Aorta (tissue), 5 donors: Measurements from ENCODE around the gene FGFR3. TPM values are rescaled to one million over a fixed set of nuclear protein-coding genes. Genes with fewer than 3 reads are reported as not detected.

Experiments
- ATAC-seq: fragments of 200-7000 bp; cut with Tn5 transposase; one replicate; pipeline ENCODE4 v1.9.1; 2022; ENCODE audit warnings: moderate library complexity; ENCODE audit not compliant: low FRiP score
- DNase-seq, 2 donors: peaks; one replicate each; pipeline ENCODE4 v3.0.0-alpha.2; 2020
- H3K27ac ChIP-seq, 2 donors: one replicate each; pipeline ENCODE4 v1.5.1; 2013; ENCODE audit warnings: low read length in 2 of 2, mild to moderate bottlenecking in 2 of 2, moderate library complexity in 2 of 2, control low read depth in 1 of 2, inconsistent platforms in 1 of 2, low read depth in 1 of 2
- H3K27me3 ChIP-seq, 2 donors: one replicate each; pipeline ENCODE4 v1.6.1; 2013; ENCODE audit warnings: control low read depth in 1 of 2, low read length in 1 of 2, mild to moderate bottlenecking in 1 of 2, moderate library complexity in 1 of 2; ENCODE audit not compliant: insufficient read depth in 2 of 2, control insufficient read depth in 1 of 2
- H3K36me3 ChIP-seq, 2 donors: one replicate each; pipeline ENCODE4 v1.6.1; 2013; ENCODE audit warnings: control low read depth in 1 of 2, low read length in 1 of 2, mild to moderate bottlenecking in 1 of 2; ENCODE audit not compliant: insufficient read depth in 2 of 2, control insufficient read depth in 1 of 2
- H3K4me1 ChIP-seq, 2 donors: one replicate each; pipeline ENCODE4 v1.6.1; 2013; ENCODE audit warnings: low read length in 2 of 2, control low read depth in 1 of 2, mild to moderate bottlenecking in 1 of 2, moderate library complexity in 1 of 2; ENCODE audit not compliant: insufficient read depth in 2 of 2, control insufficient read depth in 1 of 2
- H3K4me3 ChIP-seq, 2 donors: one replicate each; pipeline ENCODE4 v1.5.1; 2013; ENCODE audit warnings: low read length in 2 of 2, control low read depth in 1 of 2, mild to moderate bottlenecking in 1 of 2
- H3K9me3 ChIP-seq: one replicate; pipeline ENCODE4 v1.6.1; 2013; ENCODE audit warnings: mild to moderate bottlenecking, low read length; ENCODE audit not compliant: control insufficient read depth
- WGBS, 2 donors: extraction: QIAGEN DNeasy Blood & Tissue Kit; methylation state at CpG; one replicate each; pipeline ENCODE4 v1.1.7; 2013; 5-methylcytosine and 5-hydroxymethylcytosine counted together
- intact Hi-C, 2 donors: fragments of 100-400 bp; cut with DNase I; formaldehyde crosslinking; loops; one replicate each; pipeline versions ENCODE4 v1.14.2 to v1.15.0; 2022
- polyA plus RNA-seq, 2 donors: library from polyadenylated mRNA; stranded (reverse); fragments of 200-250 nt; gene quantifications; one replicate each; pipeline ENCODE4 v1.2.3, GENCODE V29; 2013
- total RNA-seq, 2 donors: library from RNA; stranded (reverse); fragmentation: NEBNext Ultra II Directional; extraction: Animal tissue kit (Norgen Biotek cat#: 25700); gene quantifications; one replicate each; pipeline ENCODE4 v1.2.1, GENCODE V29; 2021
- donor health status: healthy with polysubstance abuse.
- donor health status: Bipolar disorder and iron deficiency.
- donor health status: DM: no; HTN: no; CAD: no.
- donor health status: DM: no; HTN: no; CAD: no.
- donor health status: DM: yes; HTN: yes; CAD: no.

FGFR3 gene
- total and polyA plus RNA-seq, 4 donors = 1.0 to 4.0 (median 1.8) TPM

DNA sequence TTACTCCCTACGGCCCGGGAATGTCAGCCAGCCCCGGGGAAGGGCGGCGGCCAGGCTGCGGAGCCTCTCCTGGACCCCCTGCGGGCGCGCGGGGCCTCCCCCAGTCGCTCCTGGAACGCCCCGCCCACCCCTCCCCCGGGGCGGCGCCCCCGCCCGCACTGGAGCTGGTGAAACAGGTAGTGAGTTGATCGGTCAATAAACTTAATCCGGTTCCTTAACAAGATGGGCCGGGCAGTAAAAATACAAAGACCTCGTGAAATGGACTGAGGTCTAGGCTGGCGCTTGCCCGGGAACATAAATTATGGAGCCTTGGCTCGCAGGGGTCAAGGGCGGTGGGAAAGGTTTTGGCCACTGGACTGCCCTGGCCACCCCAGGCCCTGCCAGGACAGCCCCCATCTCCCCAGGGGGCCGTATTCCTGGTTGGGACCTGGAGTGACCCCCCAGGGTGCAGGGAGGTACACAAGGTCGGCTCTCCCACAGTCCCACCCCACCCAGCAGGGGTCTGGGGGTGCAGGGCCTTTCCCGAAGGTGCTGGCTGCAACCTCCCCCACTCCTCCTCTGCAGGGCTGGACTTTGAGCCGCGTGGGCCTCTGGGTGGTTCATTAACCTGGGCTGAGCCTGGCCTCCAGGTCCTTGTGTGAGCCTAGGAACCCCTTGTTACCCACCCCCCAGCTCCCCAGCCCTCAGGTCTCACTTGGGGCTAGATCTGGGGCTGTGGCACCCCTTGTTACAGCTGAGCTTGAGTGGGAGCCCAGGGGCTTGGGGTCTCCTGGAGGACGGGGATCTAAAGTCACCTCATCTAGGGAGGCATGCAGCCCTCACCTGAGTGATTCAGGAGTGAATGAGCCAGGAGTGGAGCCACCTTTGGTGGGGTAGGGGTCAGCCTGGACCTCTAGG, 2.5 kb downstream of the FGFR3 start:
- no peaks in the 10 kb centered on the region for H3K9me3 ChIP-seq
- DNase-seq = no peak
- no peaks in the 10 kb centered on the region for H3K36me3 ChIP-seq
- no peak overlapping the region for H3K4me3 ChIP-seq
- intact Hi-C loops = no loop called here
- no peak for ATAC-seq
- H3K27me3 ChIP-seq = no peaks in the 10 kb centered on the region
- H3K27ac ChIP-seq = no peak overlapping the region
- 41 to 44% methylated on average over 29 to 32 of the region's 32 CpGs for WGBS, 2 donors
- no peaks in the 10 kb centered on the region for H3K4me1 ChIP-seq

DNA sequence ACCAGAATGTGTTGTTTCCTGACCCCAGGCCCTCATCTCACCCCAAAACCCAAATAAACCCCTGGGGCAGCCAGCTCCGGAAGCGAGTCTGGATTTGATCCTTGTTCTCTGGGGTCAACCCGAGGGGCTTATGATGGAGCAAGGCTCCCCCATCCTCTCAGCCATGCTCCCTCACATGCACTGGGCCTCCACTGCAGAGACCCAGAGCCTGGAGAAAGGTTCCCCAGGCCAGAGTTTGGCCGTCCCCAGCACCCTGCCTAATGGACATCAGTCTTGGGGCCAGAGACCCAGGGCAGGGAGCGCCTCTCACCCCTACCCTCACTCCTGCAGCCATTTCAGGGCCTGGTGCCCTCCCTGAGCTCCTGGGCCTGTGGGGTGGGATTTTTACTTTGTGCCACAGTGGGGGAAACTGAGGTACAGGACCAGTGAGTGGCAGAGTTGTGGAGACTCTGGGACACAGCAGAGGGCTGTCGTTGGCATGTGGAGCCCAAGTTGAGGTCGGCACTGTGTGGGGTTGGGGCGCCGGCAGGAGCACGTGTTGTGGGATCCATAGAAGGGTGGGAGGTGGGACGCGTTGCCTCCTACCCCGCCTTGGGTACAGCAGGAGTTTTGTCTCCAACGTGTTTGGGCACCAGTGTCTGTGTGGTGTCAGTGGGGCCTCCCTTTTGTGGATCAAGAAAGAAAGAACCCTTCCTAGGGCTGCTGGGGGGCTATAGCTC, 3.6 kb downstream of the FGFR3 start:
- H3K4me3 ChIP-seq = no peak overlapping the region
- intact Hi-C loops = no loop called here
- DNase-seq (no peak), ATAC-seq (no peak)
- no peaks in the 10 kb centered on the region for H3K27me3 ChIP-seq
- H3K36me3 ChIP-seq = no peaks in the 10 kb centered on the region
- no peak overlapping the region for H3K27ac ChIP-seq
- WGBS, 2 donors = 95 to 96% methylated on average over 14 of the region's 14 CpGs
- no peaks in the 10 kb centered on the region for H3K9me3 ChIP-seq
- H3K4me1 ChIP-seq = no peaks in the 10 kb centered on the region

GRCh38 chr4:1797298-1797860, 4.3 kb downstream of the FGFR3 start:
- Histone ChIP-seq H3K9me3 (no peaks in the 10 kb centered on the region), H3K27me3 (no peaks in the 10 kb centered on the region), H3K36me3 (no peaks in the 10 kb centered on the region), H3K27ac (no peak overlapping the region), H3K4me1 (no peaks in the 10 kb centered on the region), H3K4me3 (no peak overlapping the region)
- intact Hi-C loops = no loop called here
- no peak for ATAC-seq
- 82 to 87% methylated on average over 16 of the region's 16 CpGs for WGBS, 2 donors
- no peak for DNase-seq

DNA sequence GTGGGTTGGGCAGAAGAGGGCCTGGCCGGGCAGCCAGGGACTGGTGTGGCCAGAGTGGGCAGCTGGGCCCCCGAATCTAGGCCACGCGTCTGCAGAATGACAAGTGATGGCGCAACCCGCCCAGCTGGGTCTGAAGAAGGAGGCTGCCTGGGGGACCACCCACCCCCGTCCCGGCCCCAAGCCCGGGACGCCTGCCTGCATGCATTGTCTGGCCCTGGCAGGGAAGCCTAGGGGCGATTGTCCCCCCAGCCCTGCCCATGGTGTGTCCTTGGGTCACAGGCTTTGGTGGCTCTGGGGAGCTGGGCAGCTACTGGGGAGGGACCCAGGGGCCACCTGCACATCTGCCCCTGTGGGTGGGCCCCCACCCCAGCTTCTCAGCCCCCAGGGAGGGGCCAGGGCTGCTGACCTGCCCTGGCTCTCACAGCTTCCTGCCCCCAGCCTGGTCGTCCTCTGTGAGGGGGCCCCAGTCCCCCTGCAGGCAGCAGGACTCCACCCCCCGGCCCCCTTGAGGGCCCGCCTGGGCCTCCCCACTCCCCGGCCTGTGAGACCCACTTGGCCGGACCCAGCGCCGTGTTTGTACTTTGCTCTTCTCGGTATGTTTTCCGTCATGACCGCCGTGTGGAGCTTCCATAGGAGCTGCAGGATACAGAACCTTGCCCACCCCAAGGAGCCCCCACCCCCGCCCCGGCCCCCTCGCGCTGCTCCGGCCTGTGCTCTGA, 4.9 kb downstream of the FGFR3 start:
- DNase-seq (no peak), ATAC-seq (no peak)
- Histone ChIP-seq H3K27me3 (no peaks in the 10 kb centered on the region), H3K9me3 (no peaks in the 10 kb centered on the region), H3K4me3 (no peak overlapping the region), H3K27ac (no peak overlapping the region), H3K36me3 (no peaks in the 10 kb centered on the region), H3K4me1 (no peaks in the 10 kb centered on the region)
- 88 to 91% methylated on average over 26 to 27 of the region's 27 CpGs for WGBS, 2 donors
- intact Hi-C loops = no loop called here

- DNase-seq = no peak
Observed at GRCh38 chr4:1798580-1799386, 5.7 kb downstream of the FGFR3 start.

GRCh38 chr4:1799387-1800375, 6.6 kb downstream of the FGFR3 start:
- intact Hi-C loops = loop anchor here in 1 of 2 donors (10.0 kb wide), 1 partner anchor 55 kb away; no protein-coding TSS in a partner anchor
- H3K4me3 ChIP-seq = no peak overlapping the region
- H3K27ac ChIP-seq = no peak overlapping the region
- H3K27me3 ChIP-seq = no peaks in the 10 kb centered on the region
- 94 to 95% methylated on average over 38 to 41 of the region's 41 CpGs for WGBS, 2 donors
- no peaks in the 10 kb centered on the region for H3K4me1 ChIP-seq
- no peaks in the 10 kb centered on the region for H3K36me3 ChIP-seq
- no peak for ATAC-seq
- DNase-seq = no peak
- no peaks in the 10 kb centered on the region for H3K9me3 ChIP-seq

More at GRCh38 chr4:1798580-1799386, 5.7 kb downstream of the FGFR3 start:
- ATAC-seq = no peak
- Histone ChIP-seq H3K27ac (no peak overlapping the region), H3K9me3 (no peaks in the 10 kb centered on the region), H3K4me3 (no peak overlapping the region), H3K27me3 (no peaks in the 10 kb centered on the region), H3K36me3 (no peaks in the 10 kb centered on the region), H3K4me1 (no peaks in the 10 kb centered on the region)
- intact Hi-C loops = no loop called here
- 92% methylated on average over 28 to 30 of the region's 30 CpGs for WGBS, 2 donors

- no peak for DNase-seq
- WGBS, 2 donors = 87 to 89% methylated on average over 9 to 10 of the region's 10 CpGs
- Histone ChIP-seq H3K9me3 (no peaks in the 10 kb centered on the region), H3K27ac (no peak overlapping the region), H3K27me3 (no peaks in the 10 kb centered on the region), H3K36me3 (no peaks in the 10 kb centered on the region), H3K4me1 (no peaks in the 10 kb centered on the region), H3K4me3 (no peak overlapping the region)
- intact Hi-C loops = loop anchor here in 1 of 2 donors (10.0 kb wide), 1 partner anchor 56 kb away; no protein-coding TSS in a partner anchor
- ATAC-seq = no peak
Observed at GRCh38 chr4:1800805-1801204, 7.7 kb downstream of the FGFR3 start.
